Measurements from ENCODE around the gene ACKR3. TPM values are rescaled to one million over a fixed set of nuclear protein-coding genes. Genes with fewer than 3 reads are reported as not detected.

ACKR3 gene
- total RNA-seq, 1 experiment from 2014 or later = 3.9 TPM

GRCh38 chr2:236628256-236628901, 58.8 kb downstream of the ACKR3 start:
- no peaks in the 10 kb centered on the region for H3K4me1 Mint-ChIP-seq (ENCODE audit: low read depth, unreplicated experiment)

GRCh38 chr2:236628981-236629605, 59.5 kb downstream of the ACKR3 start:
- Histone ChIP-seq H3K4me3 (ENCODE audit: low read depth, low read length) (no peak overlapping the region), H3K36me3 (ENCODE audit: control insufficient read depth, insufficient read depth, low read length) (no peaks in the 10 kb centered on the region), H3K4me1 (no peaks in the 10 kb centered on the region), H3K27me3 (replicated peaks; ENCODE audit: control insufficient read depth, insufficient read depth, low read length) (no peaks in the 10 kb centered on the region), H3K9me3 (no peaks in the 10 kb centered on the region)
- H3K27me3 Mint-ChIP-seq (ENCODE audit: insufficient read depth, unreplicated experiment) = no peaks in the 10 kb centered on the region
- no peak for TF ChIP-seq CTCF (IDR thresholded peaks at IDR 0.05; ENCODE audit: insufficient read depth in 1 of 2, low read depth in 1 of 2, low read length in 1 of 2, severe bottlenecking in 1 of 2, unreplicated experiment in 1 of 2)
- POLR2A ChIA-PET = no interaction called here
- no peaks in the 10 kb centered on the region for H3K9me3 Mint-ChIP-seq (ENCODE audit: unreplicated experiment)
- CTCF ChIA-PET = no interaction called here
- H3K36me3 Mint-ChIP-seq (ENCODE audit: insufficient read depth, unreplicated experiment) = no peaks in the 10 kb centered on the region
- intact Hi-C loops (cut with micrococcal nuclease; ENCODE audit: unreplicated experiment) = no loop called here
- no peaks in the 10 kb centered on the region for H3K4me1 Mint-ChIP-seq (ENCODE audit: low read depth, unreplicated experiment)
- no peak overlapping the region for H3K4me3 Mint-ChIP-seq (ENCODE audit: unreplicated experiment)
- H3K27ac Mint-ChIP-seq (ENCODE audit: unreplicated experiment) = no peak overlapping the region
- no peak for DNase-seq
- no TSS peak for BruUV-seq (replicated peaks)

More at GRCh38 chr2:236628256-236628901, 58.8 kb downstream of the ACKR3 start:
- ChIA-PET CTCF (no interaction called here), POLR2A (no interaction called here)
- TF ChIP-seq CTCF (IDR thresholded peaks at IDR 0.05; ENCODE audit: insufficient read depth in 1 of 2, low read depth in 1 of 2, low read length in 1 of 2, severe bottlenecking in 1 of 2, unreplicated experiment in 1 of 2) = no peak
- Mint-ChIP-seq H3K27me3 (ENCODE audit: insufficient read depth, unreplicated experiment) (no peaks in the 10 kb centered on the region), H3K4me3 (ENCODE audit: unreplicated experiment) (no peak overlapping the region), H3K9me3 (ENCODE audit: unreplicated experiment) (no peaks in the 10 kb centered on the region), H3K27ac (ENCODE audit: unreplicated experiment) (no peak overlapping the region), H3K36me3 (ENCODE audit: insufficient read depth, unreplicated experiment) (no peaks in the 10 kb centered on the region)
- intact Hi-C loops (cut with micrococcal nuclease; ENCODE audit: unreplicated experiment) = no loop called here
- BruUV-seq (replicated peaks) = no TSS peak
- H3K36me3 ChIP-seq (ENCODE audit: control insufficient read depth, insufficient read depth, low read length) = no peaks in the 10 kb centered on the region
- no peaks in the 10 kb centered on the region for H3K27me3 ChIP-seq (replicated peaks; ENCODE audit: control insufficient read depth, insufficient read depth, low read length)
- no peak overlapping the region for H3K4me3 ChIP-seq (ENCODE audit: low read depth, low read length)
- no peaks in the 10 kb centered on the region for H3K4me1 ChIP-seq
- no peaks in the 10 kb centered on the region for H3K9me3 ChIP-seq
- DNase-seq = no peak

DNA sequence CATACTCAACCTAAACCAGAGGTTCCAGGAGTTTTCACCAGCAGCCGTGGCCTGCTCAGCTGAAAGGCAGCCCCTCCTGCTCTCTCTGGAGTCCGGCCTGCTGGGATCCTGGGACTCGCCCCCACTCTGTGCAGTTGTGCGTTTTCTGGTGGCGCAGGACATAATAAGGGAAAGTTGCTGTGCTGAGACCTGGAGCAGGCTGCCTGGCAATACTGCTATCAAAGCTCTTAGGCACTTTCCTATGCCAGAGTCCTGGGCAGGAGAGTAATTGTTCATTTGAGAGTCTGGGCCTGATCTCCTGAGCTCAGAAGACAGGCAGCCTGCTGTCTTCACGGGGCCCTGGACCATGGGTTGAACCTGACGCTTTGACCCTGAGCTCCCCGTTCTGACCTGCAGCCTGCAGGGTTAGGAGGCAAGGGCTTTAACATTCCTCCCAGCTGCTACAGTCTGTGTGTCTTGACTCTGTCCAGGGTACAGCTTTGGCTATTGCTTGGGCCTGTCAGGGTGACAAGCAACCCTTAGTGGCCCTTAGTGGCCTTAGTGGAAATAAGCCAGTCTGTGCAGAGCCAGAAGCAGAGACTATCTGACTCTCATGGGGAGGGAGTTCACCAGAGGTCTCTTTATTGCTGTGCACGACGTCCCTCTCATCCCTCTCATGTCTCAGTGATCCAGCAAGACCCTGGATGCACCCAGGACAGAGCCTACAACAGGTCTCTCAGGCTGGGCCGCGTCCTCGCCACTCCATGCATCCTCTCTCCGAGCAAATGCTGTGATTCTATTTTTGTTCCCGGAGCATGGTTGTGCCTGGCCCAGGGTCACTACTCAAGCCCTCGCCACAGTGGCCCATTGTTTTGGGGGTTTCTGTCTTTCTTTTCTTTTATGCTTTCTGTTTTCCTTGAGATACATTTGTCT, 60.6 kb downstream of the ACKR3 start:
- POLR2A ChIA-PET = no interaction called here
- Mint-ChIP-seq H3K4me1 (ENCODE audit: low read depth, unreplicated experiment) (no peaks in the 10 kb centered on the region), H3K36me3 (ENCODE audit: insufficient read depth, unreplicated experiment) (no peaks in the 10 kb centered on the region), H3K4me3 (ENCODE audit: unreplicated experiment) (no peak overlapping the region), H3K27me3 (ENCODE audit: insufficient read depth, unreplicated experiment) (no peaks in the 10 kb centered on the region), H3K27ac (ENCODE audit: unreplicated experiment) (no peak overlapping the region), H3K9me3 (ENCODE audit: unreplicated experiment) (no peaks in the 10 kb centered on the region)
- Histone ChIP-seq H3K27me3 (replicated peaks; ENCODE audit: control insufficient read depth, insufficient read depth, low read length) (no peaks in the 10 kb centered on the region), H3K4me1 (no peaks in the 10 kb centered on the region), H3K4me3 (ENCODE audit: low read depth, low read length) (no peak overlapping the region), H3K36me3 (ENCODE audit: control insufficient read depth, insufficient read depth, low read length) (no peaks in the 10 kb centered on the region), H3K9me3 (no peaks in the 10 kb centered on the region)
- no peak for TF ChIP-seq CTCF (IDR thresholded peaks at IDR 0.05; ENCODE audit: insufficient read depth in 1 of 2, low read depth in 1 of 2, low read length in 1 of 2, severe bottlenecking in 1 of 2, unreplicated experiment in 1 of 2)
- CTCF ChIA-PET = no interaction called here
- no peak for DNase-seq
- intact Hi-C loops (cut with micrococcal nuclease; ENCODE audit: unreplicated experiment) = no loop called here
- BruUV-seq (replicated peaks) = no TSS peak

Data from Caco-2 (cell line).